Measurements from ENCODE around the gene GRAMD1B. TPM values are rescaled to one million over a fixed set of nuclear protein-coding genes. Genes with fewer than 3 reads are reported as not detected.

GRAMD1B gene
- total RNA-seq, 1 experiment from 2014 or later = 4.2 TPM

DNA sequence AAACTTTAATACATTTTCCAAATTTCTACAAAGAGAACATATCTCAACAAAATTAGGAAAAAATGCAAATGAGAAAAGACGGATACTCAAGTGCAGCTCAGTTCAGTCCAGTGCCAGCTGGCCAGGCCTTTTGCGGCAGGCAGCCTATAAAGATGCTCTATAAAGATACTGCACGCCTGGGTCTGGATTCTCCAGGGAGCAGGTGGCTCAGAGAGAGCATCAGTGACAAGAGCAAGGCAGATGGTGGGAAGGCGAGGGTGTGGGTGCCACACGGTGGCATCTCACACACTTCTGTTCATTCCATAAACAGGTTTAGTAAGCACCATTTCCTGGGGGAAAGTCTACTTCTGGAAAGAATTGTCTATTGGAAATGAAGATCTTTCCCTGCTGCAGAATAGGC is 242.5 kb downstream of the GRAMD1B start:
- no peak for DNase-seq (ENCODE audit: low read depth)
- in situ Hi-C loops (cut with HindIII; ENCODE audit: low pct_unique_long_range_greater_than_20kb, low sequenced_read_pairs) = no loop called here

- DNase-seq (ENCODE audit: low read depth) = no peak
- in situ Hi-C loops (cut with HindIII; ENCODE audit: low pct_unique_long_range_greater_than_20kb, low sequenced_read_pairs) = no loop called here
Measured at GRCh38 chr11:123674297-123674696, 244.2 kb downstream of the GRAMD1B start.

Other genes with a start within 250 kb of the GRAMD1B start
- 1.5 and 6.8 TPM in 2 replicates for gene CLMP, start 235.0 kb upstream of the GRAMD1B start, total RNA-seq (2014; rRNA removed; shearing (Covaris generic); ENCODE audit: low replicate concordance)
- not detected in 2 replicates for gene SCN3B, start 224.4 kb downstream of the GRAMD1B start, total RNA-seq (2014; rRNA removed; shearing (Covaris generic); ENCODE audit: low replicate concordance)

All from Caki2 (cell line).